T-helper 9 cell (primary cell): ENCODE data around the gene NOL3.
A peak's percentile ranks its signal among the peaks of the same experiment; 100 is the strongest.

ENCODE experiments used
- DNase-seq: peaks from one replicate; pipeline ENCODE4 v3.0.0-alpha.2; 2020

NOL3 gene

DNA sequence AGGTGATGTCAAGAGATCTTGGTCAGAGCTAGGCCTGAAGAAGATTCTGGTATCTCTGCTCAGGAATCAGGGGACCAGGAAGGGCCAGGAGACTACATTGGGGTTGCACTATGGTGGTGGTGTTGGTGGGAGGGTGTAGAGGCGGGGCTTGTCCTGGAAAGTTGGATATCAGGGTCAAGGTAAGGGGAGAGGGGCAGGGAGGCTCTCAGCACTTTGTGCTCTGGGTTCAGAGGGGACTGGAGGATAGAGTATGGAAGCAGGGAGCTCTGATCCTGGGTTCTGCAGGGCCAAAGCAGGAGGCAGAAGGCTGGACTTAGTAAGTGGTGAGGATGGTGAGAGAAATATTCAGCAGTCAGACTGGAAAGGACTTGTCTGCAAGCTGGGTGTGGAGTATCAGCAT is 3.0 kb downstream of the NOL3 start:
- DNase-seq = no peak

GRCh38 chr16:67173808-67174705 is 3.7 kb downstream of the NOL3 start:
- DNase-seq = peak; percentile 57

- DNase-seq = no peak
These were observed 4.4 kb downstream of the NOL3 start for GRCh38 chr16:67174706-67175231.

- no peak for DNase-seq
These were observed 6.3 kb downstream of the NOL3 start for GRCh38 chr16:67176662-67177061.

DNA sequence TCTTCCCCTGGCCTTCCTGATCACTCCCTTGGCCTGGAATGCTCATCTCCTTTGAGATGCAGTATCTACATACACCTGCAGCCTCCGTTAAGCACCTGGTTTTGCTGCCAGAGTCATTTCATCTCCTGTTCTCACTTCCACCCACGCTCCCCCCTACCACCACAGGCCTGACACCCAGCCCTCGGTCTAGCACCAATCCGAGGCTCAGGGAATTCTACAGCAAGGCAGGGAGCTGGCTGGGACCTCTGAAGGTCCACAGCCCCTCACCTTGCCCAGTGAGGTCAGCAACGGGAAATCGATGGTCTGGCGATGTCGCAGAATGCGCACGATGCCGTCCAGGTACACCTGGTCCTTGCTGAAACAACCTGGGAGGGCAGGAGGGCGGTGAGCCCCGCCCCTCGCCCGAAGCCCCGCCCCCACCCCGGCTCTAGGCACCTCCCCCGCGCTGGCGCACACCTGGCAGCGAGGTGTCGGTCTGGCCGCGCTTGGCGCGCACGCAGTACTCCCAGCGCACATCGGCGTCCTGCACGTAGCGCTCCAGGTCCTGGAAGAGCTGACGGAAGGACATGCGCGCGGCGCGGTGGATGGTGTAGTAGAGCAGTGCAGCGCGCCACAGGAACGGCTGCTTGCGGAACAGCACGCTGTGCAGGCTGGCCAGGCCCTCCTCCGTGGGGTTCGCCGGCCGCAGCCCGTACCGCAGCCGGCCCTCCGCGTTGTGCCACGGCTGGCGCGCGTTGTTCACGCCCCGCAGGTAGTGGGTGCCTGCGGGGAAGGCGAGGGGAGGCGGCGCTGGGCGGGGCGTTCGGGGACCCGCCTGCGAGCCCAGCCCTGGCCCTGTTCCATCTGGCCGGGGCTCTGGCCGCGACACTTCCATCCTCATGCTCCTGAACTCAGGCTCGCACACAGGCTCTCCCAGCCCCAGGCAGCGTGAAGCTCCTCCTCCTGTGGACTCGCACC is 7.7 kb downstream of the NOL3 start:
- peak; percentile 63 for DNase-seq

DNA sequence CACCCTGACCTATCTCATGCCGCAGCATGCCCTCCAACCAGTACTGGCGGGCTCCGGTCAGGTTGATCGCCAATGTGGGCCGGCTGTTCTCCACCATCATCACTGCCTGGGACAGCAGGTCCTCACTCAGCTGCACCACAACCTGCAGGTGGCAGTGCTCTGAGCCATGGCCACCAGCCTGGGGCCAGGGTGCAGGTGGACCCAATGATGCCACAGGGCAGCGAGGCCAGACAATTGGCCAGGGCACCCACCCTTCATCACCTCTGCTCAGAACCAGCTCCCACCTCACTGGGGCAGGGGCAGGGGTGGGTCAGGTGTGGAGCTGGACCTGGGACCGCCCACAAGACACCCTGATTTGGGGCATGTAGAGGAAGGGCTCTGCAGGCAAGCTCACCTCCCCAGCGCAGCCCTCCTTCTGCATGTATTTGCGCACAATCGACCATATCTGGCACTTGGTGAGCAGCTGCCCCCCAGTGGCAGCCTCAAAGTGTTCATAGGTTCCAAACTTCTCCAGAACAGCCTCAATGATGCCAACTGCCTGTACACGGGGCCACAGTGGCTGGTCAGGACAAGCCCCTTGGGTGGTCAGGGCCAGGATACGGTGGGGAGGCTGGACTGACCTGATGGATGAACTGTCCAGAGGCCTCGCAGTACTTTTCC is 9.2 kb downstream of the NOL3 start:
- no peak for DNase-seq

GRCh38 chr16:67180166-67180565 is 9.8 kb downstream of the NOL3 start:
- no peak for DNase-seq

GRCh38 chr16:67181346-67181745 is 11.0 kb downstream of the NOL3 start:
- DNase-seq = no peak

DNA sequence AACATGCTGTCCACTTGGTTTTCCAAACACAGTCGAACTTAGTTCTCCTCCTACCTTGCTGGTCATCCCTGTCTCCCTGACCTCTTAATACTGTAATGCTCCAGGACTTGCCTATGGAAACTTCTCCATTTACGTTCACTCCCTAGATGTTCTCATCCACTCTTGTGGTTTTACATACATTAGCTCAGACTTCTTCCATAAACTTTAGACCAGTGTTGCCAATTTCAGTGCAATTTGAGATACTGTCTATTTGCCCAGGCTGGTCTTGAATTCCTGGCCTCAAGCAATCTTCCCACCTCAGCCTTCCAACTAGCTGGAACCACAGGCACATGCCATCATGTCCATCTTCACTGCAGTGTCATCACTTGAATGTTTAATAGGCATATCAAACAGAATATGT is 11.9 kb downstream of the NOL3 start:
- no peak for DNase-seq

DNA sequence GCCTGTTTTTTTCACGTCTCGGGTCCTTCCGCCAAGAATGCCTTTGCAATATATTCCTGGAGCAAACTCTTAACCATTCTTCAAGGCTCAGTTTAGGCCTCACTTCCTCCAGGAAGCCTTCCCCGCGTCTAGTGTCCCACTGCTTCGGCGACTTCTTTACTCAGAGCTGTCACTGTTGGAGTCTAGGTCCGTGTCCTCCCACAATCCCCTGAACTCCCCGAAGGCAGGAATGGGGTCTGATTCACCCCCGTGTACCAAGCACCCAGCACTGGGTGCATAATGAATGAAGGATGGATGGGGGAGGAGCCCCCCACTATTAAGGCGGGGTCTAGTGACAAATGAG is 12.9 kb downstream of the NOL3 start:
- DNase-seq = no peak

DNA sequence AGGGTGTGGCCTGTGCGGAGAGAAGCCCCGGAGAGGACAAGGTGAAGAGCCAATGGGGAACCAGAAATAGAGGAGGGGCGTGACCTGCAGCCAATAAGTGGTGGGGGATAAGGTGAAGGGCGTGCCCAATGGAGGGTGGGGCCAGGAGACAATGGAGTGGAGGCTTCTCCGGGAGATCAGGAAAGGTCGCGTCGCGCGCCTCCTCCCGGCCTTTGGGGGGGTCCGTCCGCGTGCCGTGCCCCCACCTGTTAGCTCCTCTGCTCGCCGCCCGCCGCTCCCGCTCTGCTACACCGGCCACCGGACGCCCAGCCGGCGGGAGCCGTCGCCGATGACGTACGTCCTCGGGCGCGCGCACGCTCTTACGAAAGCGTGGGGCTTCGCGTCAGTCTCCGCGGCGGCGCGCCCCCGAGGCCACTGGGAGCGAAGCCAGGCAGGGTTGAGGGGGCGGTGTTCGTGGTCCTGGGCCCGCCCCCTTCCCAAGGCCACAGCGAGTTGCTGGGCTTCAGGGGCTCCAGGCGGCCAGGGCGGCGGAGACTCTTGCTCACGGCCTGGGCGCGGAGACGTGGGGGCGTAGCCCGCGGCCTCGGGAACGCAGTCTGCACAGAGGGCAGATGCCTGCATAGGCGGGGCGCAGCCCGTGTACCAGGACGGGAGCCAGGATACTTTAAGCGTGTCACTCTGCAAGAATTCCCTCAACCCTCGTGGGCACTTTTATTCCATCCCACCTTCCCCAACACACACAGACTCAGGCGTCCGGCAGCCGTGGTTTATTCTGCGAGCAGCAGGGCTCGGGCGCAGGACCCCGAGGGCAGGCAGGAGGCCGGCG is 13.5 kb downstream of the NOL3 start, which contains the start of gene MATCAP1:
Gene MATCAP1, minus strand, starts transcription at position 337 of the 826 bp plus-strand sequence. CDS start 3,353 bp downstream, outside the sequence.
- peak; percentile 85 for DNase-seq

GRCh38 chr16:67184453-67184994 is 14.2 kb downstream of the NOL3 start:
- peak; percentile 24 for DNase-seq

GRCh38 chr16:67184995-67185650 is 14.8 kb downstream of the NOL3 start:
- DNase-seq = peak; percentile 85

GRCh38 chr16:67185651-67186134 is 15.4 kb downstream of the NOL3 start:
- DNase-seq = no peak

DNA sequence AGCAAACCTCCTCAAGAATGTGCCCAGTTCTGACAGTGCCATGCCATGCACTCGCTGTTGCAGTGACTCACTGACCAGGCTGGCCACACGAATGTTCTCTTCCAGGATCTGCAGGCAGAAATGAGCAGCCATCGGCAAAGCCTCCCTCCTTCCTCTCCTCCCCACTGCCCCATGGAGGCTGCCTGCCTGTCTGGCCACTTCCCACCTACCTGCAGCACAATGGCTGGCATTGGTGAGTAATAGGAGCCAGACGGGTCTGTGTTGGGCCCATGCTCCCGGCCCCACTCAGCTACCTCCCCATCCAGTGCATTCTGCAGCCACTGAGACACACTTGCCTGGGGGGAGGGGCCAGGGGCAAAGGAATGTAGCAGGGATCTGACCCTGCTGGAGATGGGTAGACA is 16.2 kb downstream of the NOL3 start:
- no peak for DNase-seq

- DNase-seq = no peak
These were observed 17.0 kb downstream of the NOL3 start for GRCh38 chr16:67187175-67187890.

DNA sequence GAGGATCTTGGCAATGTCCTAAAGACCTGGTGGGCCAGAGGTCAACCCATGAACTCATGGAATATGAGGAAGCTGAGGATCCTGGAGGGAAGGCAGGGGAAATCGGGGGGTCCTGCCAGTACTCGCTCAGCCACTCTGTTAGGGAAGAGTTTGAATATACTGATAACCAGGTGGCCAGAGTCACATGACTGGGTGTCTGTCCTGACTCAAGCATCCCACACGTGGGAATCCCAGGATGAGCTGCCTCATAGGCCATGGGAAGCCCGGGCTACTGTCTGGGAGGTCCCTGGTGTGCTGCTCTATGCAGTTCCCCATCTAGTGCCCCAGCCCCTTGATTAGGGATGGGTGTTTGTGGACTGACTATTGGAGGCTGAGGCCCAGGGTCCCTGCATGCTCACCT is 18.0 kb downstream of the NOL3 start:
- DNase-seq = no peak

GRCh38 chr16:67188798-67189197 is 18.5 kb downstream of the NOL3 start:
- no peak for DNase-seq

GRCh38 chr16:67190041-67190440 is 19.7 kb downstream of the NOL3 start, which contains the start of gene EXOC3L1:
TSS of gene EXOC3L1 (minus strand) at chr16:67190136. CDS start at chr16:67189676, 460 bp downstream.
- no peak for DNase-seq
